K562 (cell line): ENCODE measurements around the gene ACTL6A. TPM values are rescaled to one million over a fixed set of nuclear protein-coding genes. Genes with fewer than 3 reads are reported as not detected.

Experiments used
- CBX3 ChIP-seq, 2 experiments: IDR thresholded peaks; 1 replicate in 1 of 2; 2 replicates in 1 of 2; pipeline ENCODE4 v1.6.1; 2012; ENCODE audit warnings: inconsistent platforms in 2 of 2, low read length in 2 of 2, borderline replicate concordance in 1 of 2, control low read depth in 1 of 2
- GMEB1 ChIP-seq: fragments of 250-450 bp; sonication (Bioruptor Pico); IDR thresholded peaks from 2 replicates; pipeline ENCODE4 v1.4.0; 2020; ENCODE audit warnings: mild to moderate bottlenecking
- JUND ChIP-seq, 2 experiments: IDR thresholded peaks; 2 replicates in 1 of 2; 3 replicates in 1 of 2; pipeline ENCODE4 v1.6.1; 2011; ENCODE audit warnings: borderline replicate concordance in 2 of 2, low read depth in 2 of 2, low read length in 2 of 2, improper control_type of control experiment in 1 of 2, missing biosample characterization in 1 of 2, missing genetic modification characterization in 1 of 2, missing genetic modification reagents in 1 of 2
- NCOA2 ChIP-seq, 2 experiments: fragments of 450-650 bp; IDR thresholded peaks; 2 replicates each; pipeline ENCODE4 v1.6.1; 2018; ENCODE audit warnings: mild to moderate bottlenecking in 2 of 2, moderate library complexity in 1 of 2; ENCODE audit not compliant: partially characterized antibody in 2 of 2
- REST ChIP-seq, 2 experiments: fragments of 450-650 bp; formaldehyde crosslinking in 1 of 2; IDR thresholded peaks; 2 replicates each; pipeline versions ENCODE4 v1.4.0 to v1.6.1; 2014 to 2020; ENCODE audit warnings: mild to moderate bottlenecking in 2 of 2, borderline replicate concordance in 1 of 2, low read depth in 1 of 2
- RHOXF2B ChIP-seq: fragments of 250-450 bp; sonication (Bioruptor Pico); conservative IDR thresholded peaks from 2 replicates; pipeline ENCODE4 v1.5.1; 2021
- TCF3 ChIP-seq: sonication (generic); formaldehyde crosslinking; IDR thresholded peaks from 2 replicates; pipeline ENCODE4 v1.4.0; 2020; ENCODE audit warnings: mild to moderate bottlenecking, missing genetic modification reagents
- ZMIZ1 ChIP-seq, 2 experiments: fragments of 150-350 bp in 1 of 2; IDR thresholded peaks; 2 replicates each; pipeline ENCODE4 v1.6.1; 2012 to 2016; ENCODE audit warnings: low read depth in 2 of 2, low read length in 2 of 2, mild to moderate bottlenecking in 1 of 2, moderate library complexity in 1 of 2
- ZNF23 ChIP-seq: fragments of 250-450 bp; sonication (Bioruptor Pico); IDR thresholded peaks from 2 replicates; pipeline ENCODE4 v1.4.0; 2020; ENCODE audit warnings: mild to moderate bottlenecking
- polyA plus RNA-seq, 8 experiments: library from polyadenylated mRNA; depleted of rRNA in 4 of 8; stranded (reverse) in 5 of 8; unstranded in 3 of 8; fragments of >200 nt; fragmentation: Nextera tagmentation in 2 of 8; fragmentation: Illumina TruSeq in 1 of 8; extraction: Ambion mirVana in 2 of 8; extraction: Trizol in 1 of 8; gene quantifications; 2 replicates each; pipeline versions ENCODE4 v1.2.1 to v1.2.3, GENCODE V29; 2011 to 2014; ENCODE audit warnings: inconsistent platforms in 1 of 8, missing spikeins in 1 of 8
- total RNA-seq, 7 experiments: library from RNA; depleted of rRNA in 6 of 7; stranded (reverse); fragments of >200 nt in 6 of 7; fragmentation: Illumina TruSeq in 2 of 7; extraction: Trizol in 2 of 7; gene quantifications; 2 replicates each; pipeline versions ENCODE4 v1.2.1 to v1.2.3, GENCODE V29; 2011 to 2021; ENCODE audit warnings: low replicate concordance in 1 of 7

ACTL6A gene
- total and polyA plus RNA-seq, 9 of the 15 experiments (the other 6 are each of a cell fraction or from before 2014, with no cell fraction given) = 107 to 243 (median 157) TPM

GRCh38 chr3:179615458-179616173, 52.9 kb downstream of the ACTL6A start (continued):
- peak in 1 of 2 experiments; percentile 74; a peak in 2 of 3 replicates for TF ChIP-seq CBX3 (IDR thresholded peaks at IDR 0.05; ENCODE audit: borderline replicate concordance in 1 of 2, low read length in 2 of 2)
- peak in 1 of 2 experiments; percentile 69; a peak in 1 of 4 replicates for TF ChIP-seq ZMIZ1 (IDR thresholded peaks at IDR 0.05; ENCODE audit: low read depth in 2 of 2, low read length in 2 of 2)
- peak; percentile 48 to 72 for TF ChIP-seq NCOA2 (IDR thresholded peaks at IDR 0.05; ENCODE audit: partially characterized antibody in 2 of 2)
- TF ChIP-seq JUND (IDR thresholded peaks at IDR 0.05; ENCODE audit: borderline replicate concordance, low read depth, low read length) = peak; percentile 96
- peak; percentile 92; the same call in 2 of the 3 replicates for TF ChIP-seq JUND (tag; IDR thresholded peaks at IDR 0.05; ENCODE audit: borderline replicate concordance, low read depth, low read length)
- no peak for TF ChIP-seq GMEB1
- peak; percentile 90 for TF ChIP-seq TCF3 (CRISPR knock-in tag)
- peak; percentile 34; the same call in 1 of the 2 replicates for TF ChIP-seq REST (IDR thresholded peaks at IDR 0.05; ENCODE audit: borderline replicate concordance)
- no peak for TF ChIP-seq REST (CRISPR knock-in tag; IDR thresholded peaks at IDR 0.05; ENCODE audit: low read depth)
- TF ChIP-seq ZNF23 = no peak
- no peak for TF ChIP-seq RHOXF2B
